Epithelial cell of proximal tubule (primary cell): ENCODE measurements around the gene ANAPC5. TPM values are rescaled to one million over a fixed set of nuclear protein-coding genes. Genes with fewer than 3 reads are reported as not detected.
A peak's percentile ranks its signal among the peaks of the same experiment; 100 is the strongest.

Experiments
- DNase-seq: peaks from one replicate; pipeline ENCODE4 v3.0.0-alpha.2; 2011; ENCODE audit warnings: low read depth
- H3K4me3 ChIP-seq: 2 replicates; pipeline ENCODE4 v1.5.1; 2011; ENCODE audit warnings: low read depth, mild to moderate bottlenecking, low read length
- total RNA-seq: library from RNA; depleted of rRNA; stranded (reverse); fragments of >200 nt; gene quantifications from 2 replicates; pipeline ENCODE4 v1.2.3, GENCODE V29; 2015
- TF ChIP-seq, protein P1 (sequence below): conservative IDR thresholded peaks from 2 replicates; pipeline ENCODE4 v1.5.1; 2012; ENCODE audit warnings: low read depth, mild to moderate bottlenecking, low read length

ANAPC5 gene, protein sequence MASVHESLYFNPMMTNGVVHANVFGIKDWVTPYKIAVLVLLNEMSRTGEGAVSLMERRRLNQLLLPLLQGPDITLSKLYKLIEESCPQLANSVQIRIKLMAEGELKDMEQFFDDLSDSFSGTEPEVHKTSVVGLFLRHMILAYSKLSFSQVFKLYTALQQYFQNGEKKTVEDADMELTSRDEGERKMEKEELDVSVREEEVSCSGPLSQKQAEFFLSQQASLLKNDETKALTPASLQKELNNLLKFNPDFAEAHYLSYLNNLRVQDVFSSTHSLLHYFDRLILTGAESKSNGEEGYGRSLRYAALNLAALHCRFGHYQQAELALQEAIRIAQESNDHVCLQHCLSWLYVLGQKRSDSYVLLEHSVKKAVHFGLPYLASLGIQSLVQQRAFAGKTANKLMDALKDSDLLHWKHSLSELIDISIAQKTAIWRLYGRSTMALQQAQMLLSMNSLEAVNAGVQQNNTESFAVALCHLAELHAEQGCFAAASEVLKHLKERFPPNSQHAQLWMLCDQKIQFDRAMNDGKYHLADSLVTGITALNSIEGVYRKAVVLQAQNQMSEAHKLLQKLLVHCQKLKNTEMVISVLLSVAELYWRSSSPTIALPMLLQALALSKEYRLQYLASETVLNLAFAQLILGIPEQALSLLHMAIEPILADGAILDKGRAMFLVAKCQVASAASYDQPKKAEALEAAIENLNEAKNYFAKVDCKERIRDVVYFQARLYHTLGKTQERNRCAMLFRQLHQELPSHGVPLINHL
- 79.7 and 158 TPM in 2 replicates for total RNA-seq

DNA sequence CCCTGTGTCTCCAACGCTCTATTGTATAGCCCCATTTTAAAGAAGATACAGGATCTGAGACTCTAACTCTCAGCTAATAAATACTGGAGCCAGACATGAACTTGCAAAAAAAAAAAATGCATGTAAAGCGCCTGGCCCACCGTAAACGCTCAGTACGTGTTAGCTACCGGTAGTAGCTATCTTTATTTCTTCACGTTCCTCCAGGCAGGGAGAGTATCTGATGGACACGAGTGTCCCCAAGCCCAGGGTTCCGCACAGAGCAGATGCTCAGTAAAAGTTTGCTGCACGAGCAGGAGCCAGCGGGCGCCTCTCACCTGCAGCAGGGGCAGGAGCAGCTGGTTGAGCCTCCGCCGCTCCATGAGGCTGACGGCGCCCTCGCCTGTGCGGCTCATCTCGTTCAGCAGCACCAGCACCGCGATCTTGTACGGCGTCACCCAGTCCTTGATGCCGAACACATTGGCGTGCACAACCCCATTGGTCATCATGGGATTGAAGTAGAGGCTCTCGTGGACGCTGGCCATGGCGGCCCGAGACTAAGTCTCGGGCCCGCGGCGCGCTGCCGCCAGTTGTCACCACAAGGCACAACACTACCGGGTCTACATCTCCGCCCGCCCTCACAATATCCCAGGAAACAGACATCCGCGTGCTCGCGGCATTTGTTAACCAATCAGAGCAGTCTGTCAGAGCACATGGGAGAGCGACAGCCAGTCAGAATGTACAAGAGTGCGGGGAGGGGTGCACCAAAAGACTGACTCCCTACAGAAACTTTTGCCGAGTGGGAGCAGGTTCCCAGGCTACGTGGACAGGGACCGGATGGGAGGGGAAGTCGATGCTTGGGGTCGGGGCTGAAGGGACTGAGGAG, at the start of gene ANAPC5:
Gene ANAPC5 (minus strand): TSS at position 592 of the 862 bp plus-strand sequence. CDS start 71 bp downstream, at position 521.
- peak; percentile 94 for DNase-seq
- TF ChIP-seq, protein P1, sequence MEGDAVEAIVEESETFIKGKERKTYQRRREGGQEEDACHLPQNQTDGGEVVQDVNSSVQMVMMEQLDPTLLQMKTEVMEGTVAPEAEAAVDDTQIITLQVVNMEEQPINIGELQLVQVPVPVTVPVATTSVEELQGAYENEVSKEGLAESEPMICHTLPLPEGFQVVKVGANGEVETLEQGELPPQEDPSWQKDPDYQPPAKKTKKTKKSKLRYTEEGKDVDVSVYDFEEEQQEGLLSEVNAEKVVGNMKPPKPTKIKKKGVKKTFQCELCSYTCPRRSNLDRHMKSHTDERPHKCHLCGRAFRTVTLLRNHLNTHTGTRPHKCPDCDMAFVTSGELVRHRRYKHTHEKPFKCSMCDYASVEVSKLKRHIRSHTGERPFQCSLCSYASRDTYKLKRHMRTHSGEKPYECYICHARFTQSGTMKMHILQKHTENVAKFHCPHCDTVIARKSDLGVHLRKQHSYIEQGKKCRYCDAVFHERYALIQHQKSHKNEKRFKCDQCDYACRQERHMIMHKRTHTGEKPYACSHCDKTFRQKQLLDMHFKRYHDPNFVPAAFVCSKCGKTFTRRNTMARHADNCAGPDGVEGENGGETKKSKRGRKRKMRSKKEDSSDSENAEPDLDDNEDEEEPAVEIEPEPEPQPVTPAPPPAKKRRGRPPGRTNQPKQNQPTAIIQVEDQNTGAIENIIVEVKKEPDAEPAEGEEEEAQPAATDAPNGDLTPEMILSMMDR: peak; percentile 7
- H3K4me3 ChIP-seq: peak within 1 kb of the TSS; percentile 99

DNA sequence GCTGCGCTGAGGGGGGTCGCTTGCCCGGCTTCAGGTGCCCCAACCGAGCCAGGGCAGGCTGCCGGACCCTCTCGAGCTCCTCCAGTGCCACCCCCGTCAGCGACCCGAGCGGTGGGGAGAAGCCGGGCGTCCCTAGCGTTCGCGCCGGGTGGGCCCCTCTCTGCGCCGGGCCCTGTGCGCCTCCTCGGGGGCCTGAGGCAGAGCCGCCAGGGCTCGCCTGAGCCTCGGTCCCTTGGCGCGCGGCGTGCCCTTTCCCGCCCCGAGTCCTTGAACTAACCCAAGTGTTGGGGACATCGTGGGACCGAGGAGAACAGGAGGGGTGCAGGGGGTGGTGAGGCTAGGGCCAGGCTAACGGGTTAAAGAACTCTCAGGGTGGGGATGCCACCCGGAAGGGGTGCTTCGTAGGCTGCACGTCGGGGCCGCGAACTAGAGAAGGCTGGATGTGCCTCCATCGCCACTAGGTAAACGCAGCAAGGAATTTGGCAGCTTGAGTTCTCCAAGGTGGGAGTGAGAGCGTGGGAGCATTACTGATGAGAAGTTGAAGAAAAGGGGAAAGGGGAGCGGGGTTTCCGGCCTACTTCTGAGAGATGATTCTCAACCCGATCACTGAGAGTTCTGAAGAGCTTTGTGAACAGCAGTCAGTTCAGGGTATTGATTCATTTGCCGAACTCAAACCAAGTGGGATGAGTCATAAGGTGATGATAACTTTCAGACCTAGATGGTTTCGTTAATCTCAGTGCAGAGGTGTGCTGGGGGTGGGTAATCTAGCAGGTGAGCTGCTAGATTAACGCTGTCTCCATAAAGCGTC, 48.3 kb upstream of the ANAPC5 start:
- TF ChIP-seq, protein P1: no peak
- H3K4me3 ChIP-seq: peak overlapping the region; percentile 93
- DNase-seq: no peak

DNA sequence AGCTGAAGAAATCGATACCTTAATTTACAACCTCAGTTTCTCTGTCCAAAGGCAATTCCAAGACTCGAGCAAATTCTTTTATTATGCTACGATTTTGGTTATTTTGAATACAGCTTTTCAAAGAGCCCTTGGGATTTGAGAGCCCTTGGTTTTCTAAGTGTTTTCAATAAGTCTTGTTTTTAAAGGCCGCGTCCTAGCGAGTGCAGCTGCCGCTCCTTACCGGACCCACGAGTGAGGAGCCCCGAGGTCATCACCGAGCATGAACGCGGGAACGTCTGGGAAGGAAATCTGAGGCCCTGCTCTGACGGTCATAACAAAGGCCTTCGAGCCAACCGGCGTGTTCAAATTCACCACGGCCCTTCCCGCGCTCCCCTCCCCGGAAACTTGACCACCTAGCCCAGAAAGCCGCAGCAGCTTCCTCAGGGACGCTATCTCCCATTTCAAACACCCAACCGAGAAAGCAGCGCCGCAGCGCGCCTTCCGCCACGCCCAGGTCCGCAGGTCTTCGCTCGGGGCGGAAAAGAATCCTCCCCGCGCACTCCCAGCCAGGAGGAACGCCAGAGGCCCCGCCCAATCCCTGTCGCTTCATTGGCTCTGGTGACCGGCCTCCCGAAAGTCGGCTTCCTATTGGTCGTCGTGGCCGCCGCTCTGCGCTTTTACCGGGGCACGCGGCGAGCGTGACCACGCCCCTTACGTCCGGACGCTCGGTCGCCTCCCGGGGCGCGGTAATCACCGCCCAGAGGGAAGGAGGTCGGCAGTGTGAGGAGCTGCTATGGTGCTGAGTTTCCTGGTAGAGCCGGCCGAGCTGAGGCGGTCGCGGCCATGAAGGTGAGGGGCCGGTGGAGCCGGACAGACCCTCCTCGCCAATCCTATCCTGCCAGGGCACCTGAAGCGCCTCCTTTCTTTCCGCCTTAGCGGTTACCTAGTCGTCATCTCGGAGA, 47.5 kb upstream of the ANAPC5 start, which contains the start of gene RNF34:
Gene RNF34 (plus strand): TSS at position 728 of the 941 bp plus-strand sequence. CDS start 95 bp downstream, at position 823.
- DNase-seq: peak; percentile 68
- TF ChIP-seq, protein P1: no peak
- H3K4me3 ChIP-seq: peak within 1 kb of the TSS; percentile 93

DNA sequence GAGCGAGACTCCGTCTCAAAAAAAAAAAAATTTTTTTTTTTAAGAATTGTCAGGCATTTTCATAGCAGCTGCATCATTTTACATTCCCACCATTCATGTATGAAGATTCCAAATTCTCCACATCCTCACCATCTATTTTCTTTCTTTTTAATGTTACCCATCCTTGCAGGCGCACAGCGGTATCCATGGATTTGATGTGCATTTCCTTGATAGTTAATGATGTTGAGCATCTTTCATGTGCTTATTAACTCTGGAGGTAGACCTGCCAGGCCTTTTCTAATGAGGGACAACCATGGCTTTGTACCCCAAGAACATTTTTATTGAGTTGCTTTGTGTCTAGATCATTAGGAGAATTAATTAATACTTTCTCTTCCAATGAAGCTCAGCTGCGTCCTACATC, 46.1 kb upstream of the ANAPC5 start:
- TF ChIP-seq, protein P1: no peak
- no peak overlapping the region for H3K4me3 ChIP-seq
- no peak for DNase-seq

DNA sequence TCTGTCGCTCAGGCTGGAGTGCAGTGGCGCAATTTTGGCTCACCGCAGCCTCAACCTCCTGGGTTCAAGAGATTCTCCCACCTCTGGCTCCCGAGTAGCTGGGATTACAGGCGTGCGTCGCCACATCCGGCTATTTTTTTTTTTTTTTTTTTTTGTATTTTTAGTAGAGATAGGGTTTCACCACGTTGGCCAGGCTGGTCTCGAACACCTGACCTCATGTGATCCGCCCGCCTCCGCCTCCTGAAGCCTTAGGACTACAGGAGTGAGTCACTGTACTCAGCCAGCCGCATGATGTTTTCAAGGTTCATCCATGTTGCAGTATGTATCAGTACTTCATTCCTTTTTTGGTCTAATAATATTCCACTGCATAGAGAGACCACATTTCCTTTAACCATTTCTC, 45.3 kb upstream of the ANAPC5 start:
- no peak overlapping the region for H3K4me3 ChIP-seq
- no peak for DNase-seq
- TF ChIP-seq, protein P1: no peak
